B cell (primary cell): ENCODE data around the gene ZNF724. TPM values are rescaled to one million over a fixed set of nuclear protein-coding genes. Genes with fewer than 3 reads are reported as not detected.
A peak's percentile ranks its signal among the peaks of the same experiment; 100 is the strongest.
"Not testable (repeated sequence)": the region's sequence is repeated elsewhere in the genome, so short reads cannot be mapped to it uniquely, and the experiment has no call there.

Experiments used
- ATAC-seq: fragments of 200-7000 bp; cut with Tn5 transposase; one replicate; pipeline ENCODE4 v1.10.0; 2021; ENCODE audit warnings: low read depth, mild to moderate bottlenecking, moderate number of reproducible peaks, moderate library complexity
- CTCF ChIA-PET: fragments of 350-600 bp; sonication (Branson Sonifier 250); formaldehyde crosslinking; loops from one replicate; lab custom pipeline; 2021; ENCODE audit warnings: antibody characterized with exemption, inconsistent platforms; lab: Charles Lee
- POLR2A ChIA-PET: fragments of 350-600 bp; sonication (Branson Sonifier 250); formaldehyde crosslinking; loops from one replicate; lab custom pipeline; 2021; ENCODE audit warnings: antibody characterized with exemption; lab: Charles Lee
- DNase-seq: peaks from one replicate; pipeline ENCODE4 v3.0.0; 2013
- H2AFZ ChIP-seq: 2 replicates; pipeline ENCODE4 v1.6.1; 2012; ENCODE audit warnings: mild to moderate bottlenecking, low read depth, low read length; ENCODE audit not compliant: insufficient read depth, poor library complexity, severe bottlenecking
- H3K27ac ChIP-seq, 2 donors: 1 replicate in 1 of 2; 2 replicates in 1 of 2; pipeline ENCODE4 v1.5.1; 2012 to 2013; ENCODE audit warnings: low read length in 2 of 2, mild to moderate bottlenecking in 2 of 2, moderate library complexity in 1 of 2
- H3K27me3 ChIP-seq, 4 experiments: fragments of 200-600 bp in 1 of 4; sonication (generic) in 1 of 4; replicated peaks in 1 of 4; 1 replicate in 2 of 4; 2 replicates in 2 of 4; pipeline versions ENCODE4 v1.6.1 to v1.7.0; 2013 to 2016; ENCODE audit warnings: low read length in 3 of 4, mild to moderate bottlenecking in 2 of 4, mixed read lengths in 1 of 4, moderate library complexity in 1 of 4; ENCODE audit not compliant: insufficient read depth in 4 of 4, control insufficient read depth in 3 of 4; ENCODE audit errors: control extremely low read depth in 1 of 4
- H3K36me3 ChIP-seq, 2 experiments: replicated peaks in 1 of 2; 1 replicate in 1 of 2; 2 replicates in 1 of 2; pipeline versions ENCODE4 v1.6.1 to v1.7.1; 2013; ENCODE audit warnings: low read length in 1 of 2; ENCODE audit not compliant: insufficient read depth in 2 of 2, control insufficient read depth in 1 of 2; ENCODE audit errors: control extremely low read depth in 1 of 2, extremely low read depth in 1 of 2
- H3K4me1 ChIP-seq, 2 donors: fragments of 200-600 bp in 1 of 2; sonication (generic) in 1 of 2; 1 replicate in 1 of 2; 2 replicates in 1 of 2; pipeline versions ENCODE4 v1.5.1 to v1.6.1; 2013 to 2017; ENCODE audit warnings: low read length in 2 of 2; ENCODE audit not compliant: control insufficient read depth in 2 of 2, insufficient read depth in 2 of 2
- H3K4me2 ChIP-seq: replicated peaks from 2 replicates; pipeline ENCODE3; 2012; ENCODE audit warnings: mild to moderate bottlenecking, low read depth, low read length; ENCODE audit not compliant: poor library complexity, severe bottlenecking
- H3K4me3 ChIP-seq, 5 experiments: fragments of 200-600 bp in 1 of 5; sonication (generic) in 1 of 5; 1 replicate in 3 of 5; 2 replicates in 2 of 5; pipeline versions ENCODE4 v1.5.1 to v1.7.0; 2011 to 2016; ENCODE audit warnings: low read length in 4 of 5, mild to moderate bottlenecking in 4 of 5, low read depth in 2 of 5, control low read depth in 1 of 5, moderate library complexity in 1 of 5; ENCODE audit not compliant: insufficient read depth in 1 of 5; ENCODE audit errors: control extremely low read depth in 1 of 5, extremely low read depth in 1 of 5
- H3K79me2 ChIP-seq: fragments of 200-600 bp; sonication (generic); one replicate; pipeline ENCODE4 v1.6.0; 2016; ENCODE audit warnings: low read length; ENCODE audit not compliant: control insufficient read depth, insufficient read depth
- H3K9ac ChIP-seq: fragments of 200-600 bp; sonication (generic); 2 replicates; pipeline ENCODE4 v1.6.1; 2017; ENCODE audit warnings: mild to moderate bottlenecking, low read length, moderate library complexity
- H3K9me3 ChIP-seq, 3 donors: one replicate each; pipeline versions ENCODE4 v1.6.1 to v1.7.1; 2013; ENCODE audit warnings: low read length in 2 of 3; ENCODE audit not compliant: control insufficient read depth in 2 of 3, insufficient read depth in 1 of 3; ENCODE audit errors: control extremely low read depth in 1 of 3
- H4K20me1 ChIP-seq: 2 replicates; pipeline ENCODE4 v1.6.0; 2012; ENCODE audit warnings: mild to moderate bottlenecking, low read length; ENCODE audit not compliant: insufficient read depth, control insufficient read depth, poor library complexity, severe bottlenecking
- H3K27ac Mint-ChIP-seq: one replicate; pipeline ENCODE4 v1.8.0; 2021; ENCODE audit warnings: mixed read lengths
- H3K27me3 Mint-ChIP-seq: one replicate; pipeline ENCODE4 v1.8.0; 2021; ENCODE audit warnings: mixed read lengths
- H3K4me1 Mint-ChIP-seq: one replicate; pipeline ENCODE4 v1.8.0; 2021; ENCODE audit warnings: mixed read lengths
- H3K4me3 Mint-ChIP-seq: one replicate; pipeline ENCODE4 v1.8.0; 2021; ENCODE audit warnings: mixed read lengths
- H3K9me3 Mint-ChIP-seq: one replicate; pipeline ENCODE4 v1.8.0; 2022; ENCODE audit warnings: mixed read lengths; ENCODE audit not compliant: insufficient read depth
- CTCF ChIP-seq: fragments of 200-600 bp; IDR thresholded peaks from one replicate; pipeline ENCODE4 v1.8.0; 2022; ENCODE audit warnings: antibody characterized with exemption, mild to moderate bottlenecking
- EZH2 ChIP-seq: IDR thresholded peaks from 2 replicates; pipeline ENCODE4 v1.6.1; 2012; ENCODE audit warnings: borderline replicate concordance, low read depth, mild to moderate bottlenecking, moderate library complexity, low read length; ENCODE audit not compliant: insufficient read depth, poor library complexity, severe bottlenecking
- WGBS: methylation state at CpG from one replicate; pipeline ENCODE4 v1.1.5; 2013; ENCODE audit warnings: missing lambda C conversion rate; ENCODE audit not compliant: insufficient coverage; 5-methylcytosine and 5-hydroxymethylcytosine counted together
- intact Hi-C: fragments of 100-400 bp; cut with micrococcal nuclease; formaldehyde crosslinking; loops from one replicate; pipeline ENCODE4 v1.10.0; 2022
- polyA plus RNA-seq: library from polyadenylated mRNA; depleted of rRNA; stranded (reverse); fragments of >200 nt; gene quantifications from 2 replicates; pipeline ENCODE4 v1.2.3, GENCODE V29; 2012
- total RNA-seq, 2 donors: library from RNA; stranded (reverse); fragments of 120-200 nt in 1 of 2; gene quantifications; 1 replicate in 1 of 2; 2 replicates in 1 of 2; pipeline versions ENCODE4 v1.2.3 to v1.2.4, GENCODE V29; 2013 to 2022

ZNF724 gene
- total and polyA plus RNA-seq, 2 donors (not counting 1 experiment from before 2014, with no cell fraction given), result 1.6 to 10.0 TPM

- no peak overlapping the region for H3K4me2 ChIP-seq
- no peak overlapping the region for H3K4me3 ChIP-seq
- POLR2A ChIA-PET, result no interaction called here
- CTCF ChIA-PET, result no interaction called here
- ATAC-seq (peak; percentile 88), DNase-seq (peak; percentile 70)
- H3K9ac ChIP-seq, result no peak overlapping the region
- no peaks in the 10 kb centered on the region for H3K27me3 ChIP-seq
- H3K4me1 ChIP-seq, result no peaks in the 10 kb centered on the region
- intact Hi-C loops, result no loop called here
- no peaks in the 10 kb centered on the region for H3K36me3 ChIP-seq
- WGBS, result 20% methylated on average over 3 of the region's 6 CpGs
- no peaks in the 10 kb centered on the region for H3K79me2 ChIP-seq
- no peak overlapping the region for H3K27ac ChIP-seq
- H3K9me3 Mint-ChIP-seq, result peaks cover 2% of the 10 kb centered on the region
- peaks cover 0 to 9% (median 1%) of the 10 kb centered on the region in 3 donors for H3K9me3 ChIP-seq
- no peak overlapping the region for H3K4me3 Mint-ChIP-seq
- H3K4me1 Mint-ChIP-seq, result peaks cover 5% of the 10 kb centered on the region
- H3K27ac Mint-ChIP-seq, result no peak overlapping the region
- peak overlapping the region; percentile 43 for H2AFZ ChIP-seq
- H3K27me3 Mint-ChIP-seq, result no peaks in the 10 kb centered on the region
- no peaks in the 10 kb centered on the region for H4K20me1 ChIP-seq
- TF ChIP-seq EZH2 (no peak), CTCF (peak; percentile 74)
Observed at GRCh38 chr19:23283925-23284324, 33.7 kb upstream of the ZNF724 start.

GRCh38 chr19:23281663-23282276, 31.6 kb upstream of the ZNF724 start:
- H3K27ac Mint-ChIP-seq, result no peak overlapping the region
- Histone ChIP-seq H3K4me3 (no peak overlapping the region), H3K79me2 (no peaks in the 10 kb centered on the region), H4K20me1 (no peaks in the 10 kb centered on the region), H2AFZ (peak overlapping the region; percentile 49), H3K9ac (no peak overlapping the region), H3K4me2 (no peak overlapping the region), H3K27me3 (no peaks in the 10 kb centered on the region), H3K36me3 (no peaks in the 10 kb centered on the region), H3K9me3 (peaks cover 0 to 9% (median 1%) of the 10 kb centered on the region in 3 donors), H3K27ac (no peak overlapping the region), H3K4me1 (no peaks in the 10 kb centered on the region)
- no peak for DNase-seq
- POLR2A ChIA-PET, result no interaction called here
- peaks cover under 1% of the 10 kb centered on the region for H3K9me3 Mint-ChIP-seq
- intact Hi-C loops, result no loop called here
- CTCF ChIA-PET, result no interaction called here
- WGBS, result 87% methylated on average over 3 of the region's 4 CpGs
- ATAC-seq, result no peak
- no peaks in the 10 kb centered on the region for H3K27me3 Mint-ChIP-seq
- H3K4me3 Mint-ChIP-seq, result no peak overlapping the region
- no peak for TF ChIP-seq CTCF
- TF ChIP-seq EZH2, result no peak
- H3K4me1 Mint-ChIP-seq, result peaks cover 5% of the 10 kb centered on the region

- H3K4me2 ChIP-seq, H3K4me1 ChIP-seq, H3K27me3 Mint-ChIP-seq, H3K4me3 Mint-ChIP-seq, CTCF ChIA-PET, H3K36me3 ChIP-seq, H3K4me3 ChIP-seq, H3K27ac ChIP-seq, ATAC-seq, DNase-seq, H4K20me1 ChIP-seq, H3K27ac Mint-ChIP-seq, H3K9me3 Mint-ChIP-seq, H3K9me3 ChIP-seq, H3K27me3 ChIP-seq, H3K9ac ChIP-seq, POLR2A ChIA-PET, H2AFZ ChIP-seq: not testable (repeated sequence)
- peaks cover 19% of the 10 kb centered on the region for H3K79me2 ChIP-seq
- WGBS, result 100% methylated on average over 2 of the region's 3 CpGs
- intact Hi-C loops, result loop anchor here (10.0 kb wide), 1 partner anchor 1443 kb away; the partner anchor contains the start of gene ZNF43
- peaks cover 12% of the 10 kb centered on the region for H3K4me1 Mint-ChIP-seq
Observed at GRCh38 chr19:23278118-23278517, 27.9 kb upstream of the ZNF724 start.
